ENCODE measurements around the gene BTG3. TPM values are rescaled to one million over a fixed set of nuclear protein-coding genes. Genes with fewer than 3 reads are reported as not detected.

The BTG3 gene
- total RNA-seq, 1 donor from 2014 or later = 31.1 TPM

- DNase-seq (ENCODE audit: low read depth) = peak; percentile 58
These were observed 26.7 kb downstream of the BTG3 start for GRCh38 chr21:17585875-17586450.

GRCh38 chr21:17583898-17584297, 28.8 kb downstream of the BTG3 start:
- no peak for DNase-seq (ENCODE audit: low read depth)

- DNase-seq (ENCODE audit: low read depth) = no peak
These were observed 32.4 kb downstream of the BTG3 start for GRCh38 chr21:17580319-17580718.

- no peak for DNase-seq (ENCODE audit: low read depth)
These were observed 33.8 kb downstream of the BTG3 start for GRCh38 chr21:17578876-17579275.

- DNase-seq (ENCODE audit: low read depth) = no peak
These were observed 34.5 kb downstream of the BTG3 start for GRCh38 chr21:17578162-17578561.

GRCh38 chr21:17577701-17578100, 35.0 kb downstream of the BTG3 start:
- DNase-seq (ENCODE audit: low read depth) = no peak

GRCh38 chr21:17576080-17576835, 36.4 kb downstream of the BTG3 start:
- DNase-seq (ENCODE audit: low read depth) = peak; percentile 22

GRCh38 chr21:17575076-17575475, 37.6 kb downstream of the BTG3 start:
- no peak for DNase-seq (ENCODE audit: low read depth)

GRCh38 chr21:17572431-17572830, 40.3 kb downstream of the BTG3 start:
- peak; percentile 81 for DNase-seq (ENCODE audit: low read depth)

- no peak for DNase-seq (ENCODE audit: low read depth)
These were observed 41.9 kb downstream of the BTG3 start for GRCh38 chr21:17570786-17571185.

GRCh38 chr21:17560377-17561025, 52.2 kb downstream of the BTG3 start:
- no peak for DNase-seq (ENCODE audit: low read depth)

GRCh38 chr21:17554679-17555465, 57.8 kb downstream of the BTG3 start:
- no peak for DNase-seq (ENCODE audit: low read depth)

- no peak for DNase-seq (ENCODE audit: low read depth)
These were observed 58.6 kb downstream of the BTG3 start for GRCh38 chr21:17554120-17554519.

GRCh38 chr21:17552410-17552809, 60.3 kb downstream of the BTG3 start:
- DNase-seq (ENCODE audit: low read depth) = no peak

- DNase-seq (ENCODE audit: low read depth) = peak; percentile 22
These were observed 61.9 kb downstream of the BTG3 start for GRCh38 chr21:17550671-17551308.

- DNase-seq (ENCODE audit: low read depth) = no peak
These were observed 64.4 kb downstream of the BTG3 start for GRCh38 chr21:17548262-17548661.

GRCh38 chr21:17545007-17545406, 67.7 kb downstream of the BTG3 start:
- DNase-seq (ENCODE audit: low read depth) = no peak

Other genes starting within 250 kb of the BTG3 start
- 49.0 and 86.1 TPM in 2 replicates for gene CXADR, start 99.9 kb downstream of the BTG3 start, total RNA-seq
- gene C21orf91, start 206.5 kb upstream of the BTG3 start, total RNA-seq = 5.6 and 10.5 TPM in 2 replicates

Measured in renal cortical epithelial cell (primary cell).